MCF 10A (cell line): ENCODE measurements around the gene IQCK. TPM values are rescaled to one million over a fixed set of nuclear protein-coding genes. Genes with fewer than 3 reads are reported as not detected.

Experiments used
- BruUV-seq: library from RNA; stranded (reverse); fragments of 400-500 nt; replicated peaks from 2 replicates; lab custom pipeline; 2021; lab: Mats Ljungman, UMichigan
- CTCF ChIA-PET: fragments of 300-600 bp; sonication (Branson Sonifier 250); formaldehyde crosslinking; extraction: SDS; loops from one replicate; lab custom pipeline; 2021; ENCODE audit warnings: antibody characterized with exemption, inconsistent platforms; lab: Yijun Ruan, JAX
- POLR2A ChIA-PET: fragments of 300-600, 350-650 bp; sonication (Branson Sonifier 250); formaldehyde crosslinking; extraction: SDS; loops from one replicate; lab custom pipeline; 2020; ENCODE audit warnings: antibody characterized with exemption, inconsistent platforms; lab: Yijun Ruan, JAX
- DNase-seq: peaks from one replicate; pipeline ENCODE4 v3.0.0-alpha.2; 2018; ENCODE audit not compliant: unreplicated experiment
- H3K27ac Mint-ChIP-seq: one replicate; pipeline ENCODE4 v1.8.0; 2022; ENCODE audit warnings: mild to moderate bottlenecking, low read depth, mixed read lengths; ENCODE audit not compliant: unreplicated experiment
- H3K27me3 Mint-ChIP-seq: one replicate; pipeline ENCODE4 v1.8.0; 2022; ENCODE audit warnings: mixed read lengths; ENCODE audit not compliant: insufficient read depth, unreplicated experiment
- H3K36me3 Mint-ChIP-seq: one replicate; pipeline ENCODE4 v1.8.0; 2022; ENCODE audit warnings: mild to moderate bottlenecking, moderate library complexity, mixed read lengths; ENCODE audit not compliant: insufficient read depth, unreplicated experiment
- H3K4me1 Mint-ChIP-seq: one replicate; pipeline ENCODE4 v1.8.0; 2022; ENCODE audit warnings: mixed read lengths; ENCODE audit not compliant: insufficient read depth, unreplicated experiment
- H3K4me3 Mint-ChIP-seq: one replicate; pipeline ENCODE4 v1.8.0; 2022; ENCODE audit warnings: mild to moderate bottlenecking, moderate library complexity, mixed read lengths; ENCODE audit not compliant: unreplicated experiment
- H3K9me3 Mint-ChIP-seq: one replicate; pipeline ENCODE4 v1.8.0; 2022; ENCODE audit warnings: mixed read lengths; ENCODE audit not compliant: unreplicated experiment
- intact Hi-C: fragments of 100-400 bp; cut with micrococcal nuclease; formaldehyde crosslinking; loops from 2 replicates; pipeline ENCODE4 v1.14.1; 2022
- total RNA-seq: library from RNA; stranded (reverse); gene quantifications from 2 replicates; pipeline ENCODE4 v1.2.3, GENCODE V29; 2022
- TF ChIP-seq, protein P1 (sequence below): fragments of 200-600 bp; IDR thresholded peaks from one replicate; pipeline ENCODE4 v1.8.0; 2022; ENCODE audit warnings: antibody characterized with exemption, mild to moderate bottlenecking; ENCODE audit not compliant: unreplicated experiment

The IQCK gene
- total RNA-seq, 1 experiment from 2014 or later, result 5.9 TPM

DNA sequence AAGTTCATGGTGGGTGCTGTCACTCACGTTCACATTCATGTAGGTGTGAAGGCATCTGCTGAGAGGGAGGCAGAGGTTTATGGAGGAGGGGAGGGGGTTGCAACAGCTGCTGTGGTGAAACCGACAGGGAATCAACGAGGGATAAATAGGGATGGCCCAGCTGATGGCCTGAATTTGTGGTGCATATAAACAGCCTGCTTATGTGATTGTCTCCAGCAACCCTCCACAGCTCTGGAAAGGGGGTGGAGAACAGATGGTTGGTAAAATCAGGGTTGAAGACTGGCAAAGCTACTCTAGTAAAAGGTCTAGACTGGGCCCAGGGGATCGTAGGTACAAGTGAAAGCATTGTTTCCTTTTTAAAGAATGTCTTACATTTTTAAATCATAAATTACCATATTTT, 53.7 kb downstream of the IQCK start:
- H3K27me3 Mint-ChIP-seq, result no peaks in the 10 kb centered on the region
- TF ChIP-seq, protein P1, sequence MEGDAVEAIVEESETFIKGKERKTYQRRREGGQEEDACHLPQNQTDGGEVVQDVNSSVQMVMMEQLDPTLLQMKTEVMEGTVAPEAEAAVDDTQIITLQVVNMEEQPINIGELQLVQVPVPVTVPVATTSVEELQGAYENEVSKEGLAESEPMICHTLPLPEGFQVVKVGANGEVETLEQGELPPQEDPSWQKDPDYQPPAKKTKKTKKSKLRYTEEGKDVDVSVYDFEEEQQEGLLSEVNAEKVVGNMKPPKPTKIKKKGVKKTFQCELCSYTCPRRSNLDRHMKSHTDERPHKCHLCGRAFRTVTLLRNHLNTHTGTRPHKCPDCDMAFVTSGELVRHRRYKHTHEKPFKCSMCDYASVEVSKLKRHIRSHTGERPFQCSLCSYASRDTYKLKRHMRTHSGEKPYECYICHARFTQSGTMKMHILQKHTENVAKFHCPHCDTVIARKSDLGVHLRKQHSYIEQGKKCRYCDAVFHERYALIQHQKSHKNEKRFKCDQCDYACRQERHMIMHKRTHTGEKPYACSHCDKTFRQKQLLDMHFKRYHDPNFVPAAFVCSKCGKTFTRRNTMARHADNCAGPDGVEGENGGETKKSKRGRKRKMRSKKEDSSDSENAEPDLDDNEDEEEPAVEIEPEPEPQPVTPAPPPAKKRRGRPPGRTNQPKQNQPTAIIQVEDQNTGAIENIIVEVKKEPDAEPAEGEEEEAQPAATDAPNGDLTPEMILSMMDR, result no peak
- CTCF ChIA-PET, result interaction anchor here (0.6 to 1.1 kb wide), 3 partner anchors 73 to 614 kb away, joined by 3 to 5 read pairs (median 4); no protein-coding TSS in a partner anchor
- H3K27ac Mint-ChIP-seq, result no peak overlapping the region
- peaks cover 11% of the 10 kb centered on the region for H3K9me3 Mint-ChIP-seq
- intact Hi-C loops, result no loop called here
- H3K36me3 Mint-ChIP-seq, result peaks cover 4% of the 10 kb centered on the region
- no TSS peak for BruUV-seq
- H3K4me3 Mint-ChIP-seq, result no peak overlapping the region
- H3K4me1 Mint-ChIP-seq, result no peaks in the 10 kb centered on the region
- POLR2A ChIA-PET, result no interaction called here
- no peak for DNase-seq

DNA sequence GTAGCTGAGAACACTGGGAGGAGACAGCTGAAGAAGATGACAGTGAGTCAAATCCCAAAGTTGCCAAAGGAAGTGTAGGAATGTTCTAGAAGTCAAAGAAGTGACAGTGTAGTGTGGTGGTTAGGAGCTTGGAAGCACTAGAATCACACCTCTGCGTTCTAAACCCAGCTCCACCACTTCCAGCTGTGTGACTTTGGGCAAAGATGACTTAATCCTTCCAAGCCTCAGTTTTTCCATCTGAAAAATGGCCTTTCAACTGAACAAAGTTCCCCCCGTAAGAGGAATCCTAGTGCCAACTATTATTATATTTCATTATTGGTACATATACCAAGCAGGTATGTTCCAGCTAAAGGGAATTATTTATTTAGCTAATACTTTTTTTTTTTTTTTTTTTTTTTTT, 56.0 kb downstream of the IQCK start:
- TF ChIP-seq, protein P1, result no peak

DNA sequence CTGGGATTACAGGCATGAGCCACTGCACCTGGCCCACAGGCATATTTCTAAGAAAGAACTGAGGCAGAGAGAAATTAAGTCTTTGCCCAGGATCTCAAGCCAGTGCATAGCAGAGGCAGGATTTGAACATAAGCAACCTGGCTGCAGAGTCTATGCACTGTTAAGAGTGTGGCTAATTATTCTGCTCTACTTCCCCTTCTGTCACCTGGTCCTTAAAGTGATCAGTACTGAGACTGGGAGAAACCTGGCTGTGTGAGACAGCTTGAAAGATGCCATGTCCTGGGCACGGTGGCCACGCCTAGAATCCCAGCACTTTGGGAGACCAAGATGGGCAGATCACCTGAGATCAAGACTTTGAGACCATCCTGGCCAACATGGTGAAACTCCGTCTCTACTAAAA, 58.1 kb downstream of the IQCK start:
- Mint-ChIP-seq H3K4me3 (no peak overlapping the region), H3K36me3 (no peaks in the 10 kb centered on the region), H3K27me3 (no peaks in the 10 kb centered on the region), H3K4me1 (no peaks in the 10 kb centered on the region), H3K27ac (no peak overlapping the region), H3K9me3 (no peaks in the 10 kb centered on the region)
- BruUV-seq, result no TSS peak
- intact Hi-C loops, result no loop called here
- CTCF ChIA-PET, result interaction anchor here (0.7 kb wide), 1 partner anchor 28 kb away, joined by 3 read pairs; no protein-coding TSS in a partner anchor
- no peak for DNase-seq
- POLR2A ChIA-PET, result interaction anchor here (0.8 kb wide), 1 partner anchor 68 kb away, joined by 3 read pairs; no protein-coding TSS in a partner anchor
- TF ChIP-seq, protein P1, result no peak

More for the DNA sequence above, 56.0 kb downstream of the IQCK start:
- BruUV-seq, result no TSS peak
- ChIA-PET CTCF (interaction anchor here (0.6 to 1.7 kb wide), 4 partner anchors 78 to 883 kb away, joined by 3 to 4 read pairs (median 3); no protein-coding TSS in a partner anchor), POLR2A (interaction anchor here (0.6 kb wide), 1 partner anchor 192 kb away, joined by 3 read pairs; no protein-coding TSS in a partner anchor)
- H3K27ac Mint-ChIP-seq, result no peak overlapping the region
- no peaks in the 10 kb centered on the region for H3K36me3 Mint-ChIP-seq
- peaks cover 10% of the 10 kb centered on the region for H3K9me3 Mint-ChIP-seq
- no peaks in the 10 kb centered on the region for H3K4me1 Mint-ChIP-seq
- DNase-seq, result no peak
- no peak overlapping the region for H3K4me3 Mint-ChIP-seq
- no peaks in the 10 kb centered on the region for H3K27me3 Mint-ChIP-seq
- intact Hi-C loops, result no loop called here

DNA sequence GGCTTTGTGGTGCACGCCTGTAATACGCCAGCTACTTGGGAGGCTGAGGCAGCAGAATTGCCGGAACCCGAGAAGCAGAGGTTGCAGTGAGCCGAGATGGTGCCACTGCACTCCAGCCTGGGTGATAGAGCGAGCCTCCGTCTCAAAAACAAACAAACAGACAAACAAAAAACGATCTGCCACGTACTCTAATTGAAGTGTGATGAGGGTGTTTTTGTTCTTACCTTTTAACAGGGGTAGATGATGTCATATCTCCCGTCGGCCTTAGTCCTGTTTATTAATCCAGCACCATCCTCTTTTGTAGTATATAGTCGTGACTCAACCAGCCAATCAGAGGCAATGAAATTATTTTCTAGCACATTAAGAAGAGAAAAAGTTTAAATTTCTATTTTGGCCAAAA, 58.5 kb downstream of the IQCK start:
- POLR2A ChIA-PET, result no interaction called here
- no peaks in the 10 kb centered on the region for H3K4me1 Mint-ChIP-seq

More for the DNA sequence above, 58.5 kb downstream of the IQCK start:
- TF ChIP-seq, protein P1, result no peak
- no peaks in the 10 kb centered on the region for H3K27me3 Mint-ChIP-seq
- H3K4me3 Mint-ChIP-seq, result no peak overlapping the region
- DNase-seq, result no peak
- H3K27ac Mint-ChIP-seq, result no peak overlapping the region
- H3K9me3 Mint-ChIP-seq, result no peaks in the 10 kb centered on the region
- BruUV-seq, result no TSS peak
- peaks cover under 1% of the 10 kb centered on the region for H3K36me3 Mint-ChIP-seq
- intact Hi-C loops, result no loop called here
- CTCF ChIA-PET, result no interaction called here
